ENCODE measurements around the gene FAM219A. TPM values are rescaled to one million over a fixed set of nuclear protein-coding genes. Genes with fewer than 3 reads are reported as not detected.

FAM219A gene
- total RNA-seq, 4 donors from 2014 or later = 2.3 to 33.0 (median 14.9) TPM

GRCh38 chr9:34452568-34452967, 5.8 kb downstream of the FAM219A start:
- H3K4me3 ChIP-seq = no peak overlapping the region
- no peaks in the 10 kb centered on the region for H3K27me3 ChIP-seq
- no peaks in the 10 kb centered on the region for H3K4me1 ChIP-seq
- no peak overlapping the region for H3K27ac ChIP-seq
- DNase-seq = no peak
- TF ChIP-seq CTCF (IDR thresholded peaks at IDR 0.05) = no peak
- TF ChIP-seq POLR2A (IDR thresholded peaks at IDR 0.05) = no peak
- H3K36me3 ChIP-seq = no peaks in the 10 kb centered on the region
- intact Hi-C loops (cut with DNase I; ENCODE audit: low total_unique reads) = no loop called here
- H3K9me3 ChIP-seq = no peaks in the 10 kb centered on the region

DNA sequence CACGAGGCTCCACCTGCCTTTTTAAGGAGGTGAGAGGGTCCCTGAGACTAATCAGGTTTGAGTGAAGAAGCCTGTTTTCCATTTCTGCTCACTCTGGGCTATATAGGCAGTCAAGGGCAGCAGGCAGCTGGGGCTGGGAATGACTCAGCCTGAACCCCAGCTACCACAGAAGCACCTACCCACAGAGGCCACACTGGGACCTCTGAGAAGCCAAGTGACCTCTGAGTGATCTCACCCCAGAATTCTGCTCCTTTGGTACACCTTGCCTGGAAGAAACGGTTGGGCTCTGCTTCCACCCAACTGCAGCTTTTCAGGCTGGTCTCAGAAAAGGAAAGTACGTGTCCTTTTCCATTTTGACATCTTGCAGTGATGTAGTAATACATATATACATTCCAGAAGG, 6.8 kb downstream of the FAM219A start:
- Histone ChIP-seq H3K4me3 (no peak overlapping the region), H3K27me3 (no peaks in the 10 kb centered on the region), H3K36me3 (no peaks in the 10 kb centered on the region), H3K9me3 (no peaks in the 10 kb centered on the region), H3K4me1 (no peaks in the 10 kb centered on the region), H3K27ac (no peak overlapping the region)
- no peak for DNase-seq
- no peak for TF ChIP-seq CTCF (IDR thresholded peaks at IDR 0.05)
- TF ChIP-seq POLR2A (IDR thresholded peaks at IDR 0.05) = no peak
- intact Hi-C loops (cut with DNase I; ENCODE audit: low total_unique reads) = no loop called here

- no peak overlapping the region for H3K4me3 ChIP-seq
- DNase-seq = no peak
- no peaks in the 10 kb centered on the region for H3K9me3 ChIP-seq
- H3K27ac ChIP-seq = no peak overlapping the region
- no peaks in the 10 kb centered on the region for H3K27me3 ChIP-seq
- H3K4me1 ChIP-seq = no peaks in the 10 kb centered on the region
- intact Hi-C loops (cut with DNase I; ENCODE audit: low total_unique reads) = no loop called here
- no peak for TF ChIP-seq CTCF (IDR thresholded peaks at IDR 0.05)
- no peak for TF ChIP-seq POLR2A (IDR thresholded peaks at IDR 0.05)
- H3K36me3 ChIP-seq = no peaks in the 10 kb centered on the region
Measured at GRCh38 chr9:34451135-34451534, 7.2 kb downstream of the FAM219A start.

- no peak for DNase-seq
- Histone ChIP-seq H3K4me1 (no peaks in the 10 kb centered on the region), H3K4me3 (no peak overlapping the region), H3K27me3 (no peaks in the 10 kb centered on the region), H3K36me3 (no peaks in the 10 kb centered on the region), H3K27ac (no peak overlapping the region), H3K9me3 (no peaks in the 10 kb centered on the region)
- intact Hi-C loops (cut with DNase I; ENCODE audit: low total_unique reads) = no loop called here
- no peak for TF ChIP-seq CTCF (IDR thresholded peaks at IDR 0.05)
- no peak for TF ChIP-seq POLR2A (IDR thresholded peaks at IDR 0.05)
Measured at GRCh38 chr9:34450644-34451043, 7.7 kb downstream of the FAM219A start.

GRCh38 chr9:34446951-34447350, 11.4 kb downstream of the FAM219A start:
- TF ChIP-seq POLR2A (IDR thresholded peaks at IDR 0.05) = no peak
- no peak for TF ChIP-seq CTCF (IDR thresholded peaks at IDR 0.05)
- no peak for DNase-seq
- H3K36me3 ChIP-seq = no peaks in the 10 kb centered on the region
- no peaks in the 10 kb centered on the region for H3K27me3 ChIP-seq
- H3K27ac ChIP-seq = no peak overlapping the region
- intact Hi-C loops (cut with DNase I; ENCODE audit: low total_unique reads) = no loop called here
- no peak overlapping the region for H3K4me3 ChIP-seq
- H3K4me1 ChIP-seq = no peaks in the 10 kb centered on the region
- no peaks in the 10 kb centered on the region for H3K9me3 ChIP-seq

Measured in uterus (tissue), 4 donors.